ENCODE data around the gene METTL1.
"Not testable (repeated sequence)": the region's sequence is repeated elsewhere in the genome, so short reads cannot be mapped to it uniquely, and the experiment has no call there.

Gene METTL1

GRCh38 chr12:57721846-57722608 is 49.9 kb downstream of the METTL1 start:
- DNase-seq = not testable (repeated sequence)

GRCh38 chr12:57720606-57721595 is 51.0 kb downstream of the METTL1 start:
- no peak for DNase-seq

GRCh38 chr12:57719777-57720605 is 51.9 kb downstream of the METTL1 start:
- no peak for DNase-seq

GRCh38 chr12:57718641-57719528 is 53.0 kb downstream of the METTL1 start:
- no peak for DNase-seq
